Right lobe of liver (tissue), 6 donors: Measurements from ENCODE around the gene PRH2. TPM values are rescaled to one million over a fixed set of nuclear protein-coding genes. Genes with fewer than 3 reads are reported as not detected.

Source experiments
- ATAC-seq, 4 donors: fragments of 200-7000 bp; cut with Tn5 transposase; one replicate each; pipeline ENCODE4 v1.9.1; 2020; ENCODE audit warnings: mild to moderate bottlenecking in 4 of 4, moderate library complexity in 4 of 4
- DNase-seq, 3 donors: peaks; one replicate each; pipeline ENCODE4 v3.0.0-alpha.2; 2020
- H3K27ac ChIP-seq, 3 donors: fragments of 200-600 bp; one replicate each; pipeline ENCODE4 v1.8.0; 2022
- H3K27me3 ChIP-seq, 2 donors: fragments of 200-600 bp; one replicate each; pipeline ENCODE4 v1.8.0; 2022
- H3K36me3 ChIP-seq, 4 donors: fragments of 200-600 bp; sonication (generic) in 1 of 4; one replicate each; pipeline versions ENCODE4 v1.5.1 to v1.8.0; 2017 to 2022; ENCODE audit warnings: control low read depth in 1 of 4
- H3K4me1 ChIP-seq, 4 donors: fragments of 200-600 bp; sonication (generic) in 1 of 4; one replicate each; pipeline versions ENCODE4 v1.5.1 to v1.8.0; 2017 to 2022; ENCODE audit warnings: control low read depth in 1 of 4
- H3K4me3 ChIP-seq, 3 donors: fragments of 200-600 bp; one replicate each; pipeline ENCODE4 v1.8.0; 2022
- H3K9me3 ChIP-seq, 4 donors: fragments of 200-600 bp; sonication (generic) in 1 of 4; one replicate each; pipeline versions ENCODE4 v1.5.1 to v1.8.0; 2017 to 2022; ENCODE audit warnings: control low read depth in 1 of 4
- POLR2A ChIP-seq: fragments of 450-650 bp; IDR thresholded peaks from one replicate; pipeline ENCODE4 v1.6.1; 2017; ENCODE audit warnings: antibody characterized with exemption, mild to moderate bottlenecking
- WGBS: methylation state at CpG from one replicate; pipeline ENCODE4 v1.1.6; 2018; ENCODE audit warnings: low coverage, low lambda C conversion rate; ENCODE audit not compliant: insufficient coverage; ENCODE audit errors: missing lambda C conversion rate; 5-methylcytosine and 5-hydroxymethylcytosine counted together
- intact Hi-C, 2 donors: fragments of 100-400 bp; cut with DNase I; formaldehyde crosslinking; loops; one replicate each; pipeline versions ENCODE4 v1.11.2 to v1.14.1; 2022
- total RNA-seq, 6 experiments: library from RNA; depleted of rRNA in 2 of 6; stranded (reverse); fragments of >200 nt in 2 of 6; fragmentation: NEBNext Ultra II Directional in 3 of 6; extraction: Animal tissue kit (Norgen Biotek cat#: 25700) in 3 of 6; gene quantifications; one replicate each; pipeline versions ENCODE4 v1.1.0 to v1.2.4, GENCODE V29; 2016 to 2023
- TF ChIP-seq, protein P1 (sequence below), 4 donors: fragments of 200-600 bp in 3 of 4; fragments of 450-650 bp in 1 of 4; IDR thresholded peaks; one replicate each; pipeline versions ENCODE4 v1.5.1 to v1.8.0; 2016 to 2022; ENCODE audit warnings: antibody characterized with exemption in 4 of 4, mild to moderate bottlenecking in 2 of 4
- donor health status: DM: no; HTN: yes; CAD: no.
- donor health status: DM: no; HTN: no; CAD: no.
- donor health status: DM: no; HTN: no; CAD: no.
- donor health status: DM: no; HTN: yes; CAD: no.
- donor health status: DM: no; HTN: yes; CAD: no.

PRH2 gene
- total RNA-seq, 6 experiments from 2014 or later, result not detected

DNA sequence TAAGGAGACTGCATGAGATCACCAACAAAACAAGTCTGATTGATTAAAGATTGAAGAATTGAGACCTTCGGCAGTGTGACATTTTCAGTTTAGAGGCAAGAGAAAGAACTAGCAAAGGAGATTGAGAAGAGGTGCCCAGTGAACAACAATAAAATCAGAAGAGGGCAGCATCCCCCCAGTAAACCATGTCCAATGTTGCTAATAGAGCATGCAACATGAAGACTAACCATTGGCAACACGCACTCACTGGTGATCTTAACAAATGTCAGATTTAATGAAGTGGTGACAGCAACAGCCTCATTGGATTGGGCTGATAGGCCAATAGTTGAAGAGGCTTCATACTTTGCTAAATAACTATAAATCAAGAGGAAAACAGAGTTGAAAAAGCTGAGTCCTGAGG lies 30.8 kb downstream of the PRH2 start:
- TF ChIP-seq POLR2A, result no peak
- TF ChIP-seq, protein P1, sequence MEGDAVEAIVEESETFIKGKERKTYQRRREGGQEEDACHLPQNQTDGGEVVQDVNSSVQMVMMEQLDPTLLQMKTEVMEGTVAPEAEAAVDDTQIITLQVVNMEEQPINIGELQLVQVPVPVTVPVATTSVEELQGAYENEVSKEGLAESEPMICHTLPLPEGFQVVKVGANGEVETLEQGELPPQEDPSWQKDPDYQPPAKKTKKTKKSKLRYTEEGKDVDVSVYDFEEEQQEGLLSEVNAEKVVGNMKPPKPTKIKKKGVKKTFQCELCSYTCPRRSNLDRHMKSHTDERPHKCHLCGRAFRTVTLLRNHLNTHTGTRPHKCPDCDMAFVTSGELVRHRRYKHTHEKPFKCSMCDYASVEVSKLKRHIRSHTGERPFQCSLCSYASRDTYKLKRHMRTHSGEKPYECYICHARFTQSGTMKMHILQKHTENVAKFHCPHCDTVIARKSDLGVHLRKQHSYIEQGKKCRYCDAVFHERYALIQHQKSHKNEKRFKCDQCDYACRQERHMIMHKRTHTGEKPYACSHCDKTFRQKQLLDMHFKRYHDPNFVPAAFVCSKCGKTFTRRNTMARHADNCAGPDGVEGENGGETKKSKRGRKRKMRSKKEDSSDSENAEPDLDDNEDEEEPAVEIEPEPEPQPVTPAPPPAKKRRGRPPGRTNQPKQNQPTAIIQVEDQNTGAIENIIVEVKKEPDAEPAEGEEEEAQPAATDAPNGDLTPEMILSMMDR (IDR thresholded peaks at IDR 0.05), result no peak
- WGBS, result 90% methylated on average over 2 of the region's 2 CpGs

DNA sequence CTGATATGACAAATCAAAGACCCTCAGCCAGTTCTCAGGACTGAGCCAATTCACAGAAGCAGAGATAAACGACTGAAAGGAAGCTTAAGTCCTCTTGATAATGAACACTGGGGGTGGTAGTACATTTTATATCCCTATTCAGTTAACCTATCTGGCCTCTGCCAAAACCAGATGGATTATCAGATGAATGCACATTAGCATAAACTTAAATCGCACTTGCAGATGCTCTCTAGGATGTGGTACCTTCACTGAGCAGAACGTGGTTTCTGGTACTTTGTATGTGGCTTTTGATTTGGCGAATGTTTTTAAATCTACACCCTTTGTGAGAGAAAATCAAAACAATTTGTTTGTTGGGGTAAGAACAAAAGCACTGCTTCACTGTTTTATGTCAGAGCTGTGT lies 31.2 kb downstream of the PRH2 start:
- H3K27ac ChIP-seq, result no peak overlapping the region
- H3K27me3 ChIP-seq, result no peaks in the 10 kb centered on the region
- no peaks in the 10 kb centered on the region for H3K4me1 ChIP-seq
- H3K36me3 ChIP-seq, result no peaks in the 10 kb centered on the region
- no peak for ATAC-seq
- 68% methylated on average over 4 of the region's 4 CpGs for WGBS
- no peak for TF ChIP-seq POLR2A
- TF ChIP-seq, protein P1 (IDR thresholded peaks at IDR 0.05), result no peak
- H3K9me3 ChIP-seq, result no peaks in the 10 kb centered on the region
- H3K4me3 ChIP-seq, result no peak overlapping the region
- DNase-seq, result no peak
- intact Hi-C loops, result no loop called here

More for the DNA sequence above, 30.8 kb downstream of the PRH2 start:
- H3K27me3 ChIP-seq, result no peaks in the 10 kb centered on the region
- H3K9me3 ChIP-seq, result no peaks in the 10 kb centered on the region
- intact Hi-C loops, result no loop called here
- no peaks in the 10 kb centered on the region for H3K36me3 ChIP-seq
- no peak for DNase-seq
- H3K4me3 ChIP-seq, result no peak overlapping the region
- ATAC-seq, result no peak
- H3K27ac ChIP-seq, result no peak overlapping the region
- no peaks in the 10 kb centered on the region for H3K4me1 ChIP-seq

DNA sequence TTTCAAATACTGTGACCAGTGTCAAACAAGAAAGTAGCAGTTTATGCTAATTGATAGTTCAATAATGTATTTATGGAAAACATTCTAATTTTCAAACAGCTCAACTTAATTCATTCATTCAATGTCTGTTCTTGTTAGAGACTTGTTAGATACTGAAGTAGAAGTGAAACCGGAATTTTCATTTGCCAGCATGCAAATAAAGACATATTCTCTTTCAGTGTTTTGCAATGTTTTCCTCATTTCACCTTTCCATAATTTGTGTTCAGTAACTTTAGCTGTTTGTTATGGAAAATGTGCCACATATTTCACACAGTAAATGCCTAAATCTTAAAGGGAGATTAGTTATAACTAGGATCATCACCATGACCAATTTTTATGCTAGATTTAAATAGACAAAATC lies 36.4 kb downstream of the PRH2 start:
- TF ChIP-seq POLR2A, result no peak
- TF ChIP-seq, protein P1 (IDR thresholded peaks at IDR 0.05), result no peak
- H3K27ac ChIP-seq, result no peak overlapping the region
- WGBS, result 81% methylated on average over 1 of the region's 1 CpG

DNA sequence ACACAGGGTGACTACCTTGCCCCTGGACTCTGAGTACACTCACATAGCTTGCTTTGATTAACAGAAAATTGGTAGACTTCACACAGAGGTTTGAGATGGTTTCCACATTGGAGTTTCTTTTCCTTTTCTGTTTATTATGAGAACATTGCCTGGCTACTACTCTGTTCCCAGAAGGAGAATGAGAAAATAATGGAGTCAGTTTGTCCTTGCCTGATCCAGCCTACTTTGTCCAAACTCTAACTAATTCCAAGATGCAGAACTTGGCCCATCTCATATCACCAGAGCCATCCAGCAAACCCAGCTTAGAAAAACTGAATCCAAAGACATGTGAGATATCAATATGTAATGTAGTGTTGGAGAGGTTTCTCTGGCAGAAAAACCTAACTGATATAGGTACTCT lies 37.3 kb downstream of the PRH2 start:
- Histone ChIP-seq H3K4me3 (no peak overlapping the region), H3K27ac (no peak overlapping the region), H3K9me3 (no peaks in the 10 kb centered on the region), H3K36me3 (no peaks in the 10 kb centered on the region), H3K4me1 (peaks cover 0 to 10% (median 2%) of the 10 kb centered on the region in 4 donors), H3K27me3 (no peaks in the 10 kb centered on the region)
- DNase-seq, result no peak
- no peak for ATAC-seq
- TF ChIP-seq, protein P1 (IDR thresholded peaks at IDR 0.05), result no peak
- TF ChIP-seq POLR2A, result no peak
- intact Hi-C loops, result no loop called here

More for the DNA sequence above, 36.4 kb downstream of the PRH2 start:
- Histone ChIP-seq H3K4me1 (peaks cover 0 to 10% (median 2%) of the 10 kb centered on the region in 4 donors), H3K9me3 (no peaks in the 10 kb centered on the region), H3K4me3 (no peak overlapping the region), H3K27me3 (no peaks in the 10 kb centered on the region), H3K36me3 (no peaks in the 10 kb centered on the region)
- intact Hi-C loops, result no loop called here
- DNase-seq (no peak), ATAC-seq (no peak)

DNA sequence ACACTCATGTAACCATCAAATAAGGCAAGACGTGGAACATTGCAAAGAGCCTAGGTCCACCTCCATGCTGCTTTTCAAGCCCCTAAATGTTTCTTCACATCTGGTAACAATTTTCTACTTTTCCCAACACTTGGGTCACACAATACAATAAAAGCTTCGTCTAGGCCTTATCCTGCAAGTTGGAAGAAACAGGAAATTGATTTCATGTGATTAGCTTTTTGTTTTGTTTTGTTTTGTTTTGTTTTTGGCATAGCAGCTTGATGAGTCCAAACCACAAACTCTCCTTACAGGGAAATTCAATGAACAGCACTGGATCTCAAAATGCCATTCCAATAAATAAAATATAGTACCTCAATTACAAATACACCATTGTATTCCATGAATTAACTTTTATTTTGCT lies 38.4 kb downstream of the PRH2 start:
- Histone ChIP-seq H3K36me3 (no peaks in the 10 kb centered on the region), H3K4me3 (no peak overlapping the region), H3K27me3 (no peaks in the 10 kb centered on the region), H3K27ac (no peak overlapping the region), H3K4me1 (peaks cover 0 to 10% (median 2%) of the 10 kb centered on the region in 4 donors), H3K9me3 (no peaks in the 10 kb centered on the region)
- DNase-seq, result no peak
- intact Hi-C loops, result no loop called here
- TF ChIP-seq, protein P1 (IDR thresholded peaks at IDR 0.05), result no peak
- TF ChIP-seq POLR2A, result no peak
- no peak for ATAC-seq
- 66% methylated on average over 2 of the region's 2 CpGs for WGBS
